ENCODE measurements around the gene PUSL1.

Gene PUSL1

GRCh38 chr1:1320666-1321448, 12.5 kb downstream of the PUSL1 start:
- ChIA-PET CTCF (no interaction called here), POLR2A (no interaction called here)
- Histone ChIP-seq H3K4me1 (ENCODE audit: control extremely low read depth in 1 of 4, control insufficient read depth in 4 of 4, insufficient read depth in 4 of 4, low read length in 3 of 4) (peaks cover 0 to 25% (median 20%) of the 10 kb centered on the region in 4 experiments), H3K9me3 (ENCODE audit: control extremely low read depth in 1 of 5, control insufficient read depth in 4 of 5, insufficient read depth in 2 of 5, low read depth in 1 of 5, low read length in 4 of 5) (no peaks in the 10 kb centered on the region), H3K4me3 (ENCODE audit: control insufficient read depth in 1 of 7, extremely low read depth in 1 of 7, insufficient read depth in 4 of 7, low read depth in 2 of 7, low read length in 6 of 7) (no peak overlapping the region), H3K27ac (ENCODE audit: insufficient read depth in 1 of 2, low read depth in 1 of 2, low read length in 2 of 2, poor library complexity in 1 of 2, severe bottlenecking in 2 of 2) (peak overlapping the region in 1 of 2 experiments; percentile 7), H3K36me3 (ENCODE audit: control insufficient read depth in 4 of 4, insufficient read depth in 4 of 4, low read length in 3 of 4) (peaks cover 4 to 45% (median 31%) of the 10 kb centered on the region in 4 experiments), H3K27me3 (replicated peaks in 2 of 5; ENCODE audit: control insufficient read depth in 4 of 5, insufficient read depth in 5 of 5, low read length in 4 of 5) (no peaks in the 10 kb centered on the region)
- 97% methylated on average over 21 of the region's 23 CpGs for WGBS (ENCODE audit: insufficient coverage)
- no peak for DNase-seq

DNA sequence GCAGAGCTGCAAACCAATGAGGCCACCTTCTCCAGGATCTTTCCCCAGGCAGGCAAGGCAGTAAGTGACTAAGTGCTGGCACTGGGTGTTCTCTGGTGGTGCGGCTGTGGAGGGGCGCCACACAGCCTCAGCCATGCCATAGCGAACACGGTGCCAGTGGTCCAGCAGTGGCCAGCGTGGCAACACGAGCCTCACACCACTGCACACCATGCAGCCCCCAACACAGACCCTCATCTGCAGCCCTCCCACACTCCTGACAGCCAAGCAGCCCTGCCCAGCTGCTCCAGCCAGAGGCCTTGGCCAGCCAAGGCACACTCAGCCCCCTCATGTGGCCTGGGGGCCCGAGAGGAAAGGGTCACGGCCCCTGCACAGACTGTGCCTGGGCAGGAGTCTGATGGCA, 13.1 kb downstream of the PUSL1 start:
- 100% methylated on average over 5 of the region's 8 CpGs for WGBS (ENCODE audit: insufficient coverage)
- ChIA-PET POLR2A (no interaction called here), CTCF (no interaction called here)
- H3K4me1 ChIP-seq (ENCODE audit: control extremely low read depth in 1 of 4, control insufficient read depth in 4 of 4, insufficient read depth in 4 of 4, low read length in 3 of 4): peaks cover 0 to 28% (median 27%) of the 10 kb centered on the region in 4 experiments
- H3K9me3 ChIP-seq (ENCODE audit: control extremely low read depth in 1 of 5, control insufficient read depth in 4 of 5, insufficient read depth in 2 of 5, low read depth in 1 of 5, low read length in 4 of 5): no peaks in the 10 kb centered on the region
- no peak for DNase-seq
- H3K4me3 ChIP-seq (ENCODE audit: control insufficient read depth in 1 of 7, extremely low read depth in 1 of 7, insufficient read depth in 4 of 7, low read depth in 2 of 7, low read length in 6 of 7): no peak overlapping the region
- H3K27me3 ChIP-seq (replicated peaks in 2 of 5; ENCODE audit: control insufficient read depth in 4 of 5, insufficient read depth in 5 of 5, low read length in 4 of 5): no peaks in the 10 kb centered on the region
- H3K36me3 ChIP-seq (ENCODE audit: control insufficient read depth in 4 of 4, insufficient read depth in 4 of 4, low read length in 3 of 4): peaks cover 4 to 44% (median 31%) of the 10 kb centered on the region in 4 experiments
- H3K27ac ChIP-seq (ENCODE audit: insufficient read depth in 1 of 2, low read depth in 1 of 2, low read length in 2 of 2, poor library complexity in 1 of 2, severe bottlenecking in 2 of 2): no peak overlapping the region

GRCh38 chr1:1322418-1322817, 14.0 kb downstream of the PUSL1 start:
- DNase-seq: no peak
- peaks cover 0 to 29% (median 27%) of the 10 kb centered on the region in 4 experiments for H3K4me1 ChIP-seq (ENCODE audit: control extremely low read depth in 1 of 4, control insufficient read depth in 4 of 4, insufficient read depth in 4 of 4, low read length in 3 of 4)

GRCh38 chr1:1322952-1323351, 14.6 kb downstream of the PUSL1 start:
- no peaks in the 10 kb centered on the region for H3K27me3 ChIP-seq (replicated peaks in 2 of 5; ENCODE audit: control insufficient read depth in 4 of 5, insufficient read depth in 5 of 5, low read length in 4 of 5)
- 97% methylated on average over 10 of the region's 10 CpGs for WGBS (ENCODE audit: insufficient coverage)
- no peak overlapping the region for H3K4me3 ChIP-seq (ENCODE audit: control insufficient read depth in 1 of 7, extremely low read depth in 1 of 7, insufficient read depth in 4 of 7, low read depth in 2 of 7, low read length in 6 of 7)
- ChIA-PET POLR2A (no interaction called here), CTCF (interaction anchor here (1.2 kb wide), 1 partner anchor 13 kb away, joined by 3 read pairs; no protein-coding TSS in a partner anchor)
- no peaks in the 10 kb centered on the region for H3K9me3 ChIP-seq (ENCODE audit: control extremely low read depth in 1 of 5, control insufficient read depth in 4 of 5, insufficient read depth in 2 of 5, low read depth in 1 of 5, low read length in 4 of 5)
- H3K36me3 ChIP-seq (ENCODE audit: control insufficient read depth in 4 of 4, insufficient read depth in 4 of 4, low read length in 3 of 4): peaks cover 4 to 51% (median 30%) of the 10 kb centered on the region in 4 experiments
- peaks cover 0 to 29% (median 27%) of the 10 kb centered on the region in 4 experiments for H3K4me1 ChIP-seq (ENCODE audit: control extremely low read depth in 1 of 4, control insufficient read depth in 4 of 4, insufficient read depth in 4 of 4, low read length in 3 of 4)
- no peak for DNase-seq
- H3K27ac ChIP-seq (ENCODE audit: insufficient read depth in 1 of 2, low read depth in 1 of 2, low read length in 2 of 2, poor library complexity in 1 of 2, severe bottlenecking in 2 of 2): no peak overlapping the region

More at GRCh38 chr1:1322418-1322817, 14.0 kb downstream of the PUSL1 start:
- Histone ChIP-seq H3K27ac (ENCODE audit: insufficient read depth in 1 of 2, low read depth in 1 of 2, low read length in 2 of 2, poor library complexity in 1 of 2, severe bottlenecking in 2 of 2) (no peak overlapping the region), H3K27me3 (replicated peaks in 2 of 5; ENCODE audit: control insufficient read depth in 4 of 5, insufficient read depth in 5 of 5, low read length in 4 of 5) (no peaks in the 10 kb centered on the region), H3K36me3 (ENCODE audit: control insufficient read depth in 4 of 4, insufficient read depth in 4 of 4, low read length in 3 of 4) (peaks cover 4 to 49% (median 30%) of the 10 kb centered on the region in 4 experiments), H3K9me3 (ENCODE audit: control extremely low read depth in 1 of 5, control insufficient read depth in 4 of 5, insufficient read depth in 2 of 5, low read depth in 1 of 5, low read length in 4 of 5) (no peaks in the 10 kb centered on the region), H3K4me3 (ENCODE audit: control insufficient read depth in 1 of 7, extremely low read depth in 1 of 7, insufficient read depth in 4 of 7, low read depth in 2 of 7, low read length in 6 of 7) (no peak overlapping the region)
- CTCF ChIA-PET: interaction anchor here (1.2 kb wide), 1 partner anchor 13 kb away, joined by 3 read pairs; no protein-coding TSS in a partner anchor
- POLR2A ChIA-PET: no interaction called here
- WGBS (ENCODE audit: insufficient coverage): 96% methylated on average over 4 of the region's 14 CpGs

- Histone ChIP-seq H3K4me1 (ENCODE audit: control extremely low read depth in 1 of 4, control insufficient read depth in 4 of 4, insufficient read depth in 4 of 4, low read length in 3 of 4) (peaks cover 0 to 29% (median 27%) of the 10 kb centered on the region in 4 experiments), H3K9me3 (ENCODE audit: control extremely low read depth in 1 of 5, control insufficient read depth in 4 of 5, insufficient read depth in 2 of 5, low read depth in 1 of 5, low read length in 4 of 5) (no peaks in the 10 kb centered on the region), H3K4me3 (ENCODE audit: control insufficient read depth in 1 of 7, extremely low read depth in 1 of 7, insufficient read depth in 4 of 7, low read depth in 2 of 7, low read length in 6 of 7) (peak overlapping the region; percentile 67 to 92 (median 86)), H3K36me3 (ENCODE audit: control insufficient read depth in 4 of 4, insufficient read depth in 4 of 4, low read length in 3 of 4) (peaks cover 4 to 50% (median 29%) of the 10 kb centered on the region in 4 experiments), H3K27me3 (replicated peaks in 2 of 5; ENCODE audit: control insufficient read depth in 4 of 5, insufficient read depth in 5 of 5, low read length in 4 of 5) (no peaks in the 10 kb centered on the region), H3K27ac (ENCODE audit: insufficient read depth in 1 of 2, low read depth in 1 of 2, low read length in 2 of 2, poor library complexity in 1 of 2, severe bottlenecking in 2 of 2) (peak overlapping the region; percentile 58 to 83)
- ChIA-PET CTCF (no interaction called here), POLR2A (no interaction called here)
- under 1% methylated on average over 31 of the region's 41 CpGs for WGBS (ENCODE audit: insufficient coverage)
- DNase-seq: no peak
These were observed 15.7 kb downstream of the PUSL1 start for GRCh38 chr1:1324084-1324523.

DNA sequence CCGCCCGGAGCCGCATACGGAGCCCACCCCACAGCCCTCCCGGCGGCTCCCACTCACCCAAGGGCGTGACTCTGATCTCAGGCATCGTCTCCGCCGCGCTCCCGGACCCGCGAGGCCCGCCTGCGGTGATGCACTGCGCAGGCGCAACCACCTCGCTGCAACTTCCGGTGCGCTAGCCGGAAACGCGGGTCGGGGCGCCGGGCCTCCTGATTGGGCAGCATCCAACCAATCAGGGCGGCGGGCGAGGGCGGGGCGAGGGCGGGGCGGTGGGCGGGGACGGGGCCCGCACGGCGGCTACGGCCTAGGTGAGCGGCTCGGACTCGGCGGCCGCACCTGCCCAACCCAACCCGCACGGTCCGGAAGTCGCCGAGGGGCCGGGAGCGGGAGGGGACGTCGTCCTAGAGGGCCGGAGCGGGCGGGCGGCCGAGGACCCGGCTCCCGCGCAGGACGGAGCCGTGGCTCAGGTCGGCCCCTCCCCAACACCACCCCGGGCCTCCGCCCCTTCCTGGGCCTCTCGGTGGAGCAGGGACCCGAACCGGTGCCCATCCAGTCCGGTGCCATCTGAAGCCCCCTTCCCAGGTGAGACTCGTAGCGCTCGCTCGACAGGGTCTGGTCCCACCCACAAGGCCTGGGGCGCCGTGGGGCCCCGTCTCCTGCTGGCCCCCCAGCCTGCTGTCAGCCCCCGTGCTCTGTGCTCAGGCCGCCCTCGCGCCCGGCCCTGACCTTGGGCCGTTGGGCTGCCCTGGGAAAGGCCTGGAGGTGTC, 16.3 kb downstream of the PUSL1 start, which contains the start of the genes CPTP and INTS11:
Gene CPTP (plus strand): TSS at position 279 of the 764 bp plus-strand sequence. CDS start 2,109 bp downstream, outside the sequence.
Gene INTS11 (minus strand): TSS at position 137 of the 764 bp plus-strand sequence. CDS start 52 bp downstream, at position 85.
- no peaks in the 10 kb centered on the region for H3K27me3 ChIP-seq (replicated peaks in 2 of 5; ENCODE audit: control insufficient read depth in 4 of 5, insufficient read depth in 5 of 5, low read length in 4 of 5)
- under 1% methylated on average over 70 of the region's 84 CpGs for WGBS (ENCODE audit: insufficient coverage)
- peak within 1 kb of the TSS; percentile 68 to 92 (median 86) for H3K4me3 ChIP-seq (ENCODE audit: control insufficient read depth in 1 of 7, extremely low read depth in 1 of 7, insufficient read depth in 4 of 7, low read depth in 2 of 7, low read length in 6 of 7)
- POLR2A ChIA-PET: interaction anchor here (1.1 kb wide), 1 partner anchor 12 kb away, joined by 3 read pairs; no protein-coding TSS in a partner anchor
- peaks cover 0 to 29% (median 27%) of the 10 kb centered on the region in 4 experiments for H3K4me1 ChIP-seq (ENCODE audit: control extremely low read depth in 1 of 4, control insufficient read depth in 4 of 4, insufficient read depth in 4 of 4, low read length in 3 of 4)
- H3K36me3 ChIP-seq (ENCODE audit: control insufficient read depth in 4 of 4, insufficient read depth in 4 of 4, low read length in 3 of 4): peaks cover 0 to 44% (median 25%) of the 10 kb centered on the region in 4 experiments
- CTCF ChIA-PET: interaction anchor here (0.7 kb wide), 1 partner anchor 274 kb away, joined by 3 read pairs; no protein-coding TSS in a partner anchor
- peak; percentile 90 to 95 (median 93) for DNase-seq
- peak within 1 kb of the TSS; percentile 74 to 91 for H3K27ac ChIP-seq (ENCODE audit: insufficient read depth in 1 of 2, low read depth in 1 of 2, low read length in 2 of 2, poor library complexity in 1 of 2, severe bottlenecking in 2 of 2)
- no peaks in the 10 kb centered on the region for H3K9me3 ChIP-seq (ENCODE audit: control extremely low read depth in 1 of 5, control insufficient read depth in 4 of 5, insufficient read depth in 2 of 5, low read depth in 1 of 5, low read length in 4 of 5)

Measured in common myeloid progenitor, CD34-positive (primary cell).